WI38 (cell line): ENCODE results near the gene PAQR5.

Source experiments
- H3K4me3 ChIP-seq: 2 replicates; pipeline ENCODE4 v1.5.1; 2011; ENCODE audit warnings: low read depth, mild to moderate bottlenecking, control low read depth, low read length
- CTCF ChIP-seq: IDR thresholded peaks from 2 replicates; pipeline ENCODE4 v1.5.1; 2012; ENCODE audit warnings: low read depth, mild to moderate bottlenecking, control low read depth, low read length

PAQR5 gene

GRCh38 chr15:69408841-69409240 is 110.1 kb downstream of the PAQR5 start:
- TF ChIP-seq CTCF: no peak
- no peak overlapping the region for H3K4me3 ChIP-seq

GRCh38 chr15:69410248-69410874 is 111.6 kb downstream of the PAQR5 start:
- 0 out of 2 replicates have a peak, but pooled peaks have one; percentile 10 for TF ChIP-seq CTCF
- no peak overlapping the region for H3K4me3 ChIP-seq

- TF ChIP-seq CTCF: no peak
- peak overlapping the region; percentile 85 for H3K4me3 ChIP-seq
Measured at GRCh38 chr15:69412274-69412673, 113.6 kb downstream of the PAQR5 start.

GRCh38 chr15:69412701-69413100 is 114.0 kb downstream of the PAQR5 start:
- H3K4me3 ChIP-seq: peak overlapping the region; percentile 85
- no peak for TF ChIP-seq CTCF

- TF ChIP-seq CTCF: no peak
- H3K4me3 ChIP-seq: peak within 1 kb of the TSS; percentile 85
Measured at GRCh38 chr15:69413822-69414700, 115.3 kb downstream of the PAQR5 start, which contains the start of gene KIF23. KIF23 (plus strand) TSS chr15:69414349; CDS start chr15:69414466, 117 bp downstream.

GRCh38 chr15:69414701-69415167 is 116.0 kb downstream of the PAQR5 start:
- no peak for TF ChIP-seq CTCF
- H3K4me3 ChIP-seq: peak overlapping the region; percentile 85

- peak overlapping the region; percentile 85 for H3K4me3 ChIP-seq
- no peak for TF ChIP-seq CTCF
Measured at GRCh38 chr15:69415381-69415780, 116.7 kb downstream of the PAQR5 start.
